ENCODE data around the gene ZNF175.
A peak's percentile ranks its signal among the peaks of the same experiment; 100 is the strongest.

Gene ZNF175

GRCh38 chr19:51541458-51542357, 29.4 kb upstream of the ZNF175 start:
- TF ChIP-seq POLR2AphosphoS5 (IDR thresholded peaks at IDR 0.05; ENCODE audit: low read depth, low read length) = no peak
- no peak for TF ChIP-seq POLR2A (IDR thresholded peaks at IDR 0.05; ENCODE audit: low read depth, low read length)
- TF ChIP-seq TAF1 (IDR thresholded peaks at IDR 0.05; ENCODE audit: borderline replicate concordance, low read depth, low read length) = no peak
- FAIRE-seq = no peak
- DNase-seq (ENCODE audit: insufficient read length) = no peak

- TF ChIP-seq POLR2AphosphoS5 (IDR thresholded peaks at IDR 0.05; ENCODE audit: low read depth, low read length) = no peak
- TF ChIP-seq POLR2A (IDR thresholded peaks at IDR 0.05; ENCODE audit: low read depth, low read length) = no peak
- TF ChIP-seq TAF1 (IDR thresholded peaks at IDR 0.05; ENCODE audit: borderline replicate concordance, low read depth, low read length) = no peak
- DNase-seq (ENCODE audit: insufficient read length) (no peak), FAIRE-seq (no peak)
These were observed 28.4 kb upstream of the ZNF175 start for GRCh38 chr19:51542699-51543098.

- TF ChIP-seq POLR2AphosphoS5 (IDR thresholded peaks at IDR 0.05; ENCODE audit: low read depth, low read length) (no peak), TAF1 (IDR thresholded peaks at IDR 0.05; ENCODE audit: borderline replicate concordance, low read depth, low read length) (no peak), POLR2A (IDR thresholded peaks at IDR 0.05; ENCODE audit: low read depth, low read length) (no peak)
- FAIRE-seq (no peak), DNase-seq (ENCODE audit: insufficient read length) (no peak)
These were observed 27.0 kb upstream of the ZNF175 start for GRCh38 chr19:51544038-51544437.

GRCh38 chr19:51546107-51546649, 24.9 kb upstream of the ZNF175 start:
- no peak for FAIRE-seq
- TF ChIP-seq POLR2A (IDR thresholded peaks at IDR 0.05; ENCODE audit: low read depth, low read length) (no peak), TAF1 (IDR thresholded peaks at IDR 0.05; ENCODE audit: borderline replicate concordance, low read depth, low read length) (no peak), POLR2AphosphoS5 (IDR thresholded peaks at IDR 0.05; ENCODE audit: low read depth, low read length) (no peak)
- no peak for DNase-seq (ENCODE audit: insufficient read length)

GRCh38 chr19:51546650-51547396, 24.3 kb upstream of the ZNF175 start:
- no peak for TF ChIP-seq POLR2A (IDR thresholded peaks at IDR 0.05; ENCODE audit: low read depth, low read length)
- no peak for TF ChIP-seq TAF1 (IDR thresholded peaks at IDR 0.05; ENCODE audit: borderline replicate concordance, low read depth, low read length)
- TF ChIP-seq POLR2AphosphoS5 (IDR thresholded peaks at IDR 0.05; ENCODE audit: low read depth, low read length) = no peak
- DNase-seq (ENCODE audit: insufficient read length) = no peak
- no peak for FAIRE-seq

- TF ChIP-seq POLR2A (IDR thresholded peaks at IDR 0.05; ENCODE audit: low read depth, low read length) = no peak
- no peak for TF ChIP-seq POLR2AphosphoS5 (IDR thresholded peaks at IDR 0.05; ENCODE audit: low read depth, low read length)
- no peak for TF ChIP-seq TAF1 (IDR thresholded peaks at IDR 0.05; ENCODE audit: borderline replicate concordance, low read depth, low read length)
- no peak for FAIRE-seq
These were observed 23.5 kb upstream of the ZNF175 start for GRCh38 chr19:51547397-51548212.

GRCh38 chr19:51548213-51548651, 22.9 kb upstream of the ZNF175 start:
- FAIRE-seq = no peak

More at GRCh38 chr19:51547397-51548212, 23.5 kb upstream of the ZNF175 start:
- DNase-seq (ENCODE audit: insufficient read length) = no peak

GRCh38 chr19:51548891-51549305, 22.2 kb upstream of the ZNF175 start:
- DNase-seq (ENCODE audit: insufficient read length) (no peak), FAIRE-seq (peak; percentile 27)
- TF ChIP-seq POLR2A (IDR thresholded peaks at IDR 0.05; ENCODE audit: low read depth, low read length) = no peak
- no peak for TF ChIP-seq POLR2AphosphoS5 (IDR thresholded peaks at IDR 0.05; ENCODE audit: low read depth, low read length)
- TF ChIP-seq TAF1 (IDR thresholded peaks at IDR 0.05; ENCODE audit: borderline replicate concordance, low read depth, low read length) = no peak

More at GRCh38 chr19:51548213-51548651, 22.9 kb upstream of the ZNF175 start:
- no peak for DNase-seq (ENCODE audit: insufficient read length)
- no peak for TF ChIP-seq POLR2AphosphoS5 (IDR thresholded peaks at IDR 0.05; ENCODE audit: low read depth, low read length)
- TF ChIP-seq POLR2A (IDR thresholded peaks at IDR 0.05; ENCODE audit: low read depth, low read length) = no peak
- no peak for TF ChIP-seq TAF1 (IDR thresholded peaks at IDR 0.05; ENCODE audit: borderline replicate concordance, low read depth, low read length)

- FAIRE-seq = no peak
- TF ChIP-seq POLR2AphosphoS5 (IDR thresholded peaks at IDR 0.05; ENCODE audit: low read depth, low read length) = no peak
- TF ChIP-seq TAF1 (IDR thresholded peaks at IDR 0.05; ENCODE audit: borderline replicate concordance, low read depth, low read length) = no peak
- no peak for TF ChIP-seq POLR2A (IDR thresholded peaks at IDR 0.05; ENCODE audit: low read depth, low read length)
- DNase-seq (ENCODE audit: insufficient read length) = no peak
These were observed 21.4 kb upstream of the ZNF175 start for GRCh38 chr19:51549533-51550324.
